ENCODE results near the gene ARF6. TPM values are rescaled to one million over a fixed set of nuclear protein-coding genes. Genes with fewer than 3 reads are reported as not detected.

ARF6 gene
- polyA plus RNA-seq, 1 experiment = 21.8 TPM

- ChIA-PET CTCF (interaction anchor here (0.9 kb wide), 1 partner anchor 12 kb away, joined by 3 read pairs; no protein-coding TSS in a partner anchor), POLR2A (interaction anchor here (0.7 kb wide), 1 partner anchor 8 kb away, joined by 5 read pairs; no protein-coding TSS in a partner anchor)
- TF ChIP-seq CTCF (IDR thresholded peaks at IDR 0.05; ENCODE audit: insufficient read depth, low read depth, low read length) = no peak
- H3K4me3 ChIP-seq (ENCODE audit: low read depth, low read length) = no peak overlapping the region
- no peak for DNase-seq (ENCODE audit: low read depth)
- H3K27me3 ChIP-seq (ENCODE audit: control insufficient read depth, insufficient read depth, low read length) = no peaks in the 10 kb centered on the region
- H3K36me3 ChIP-seq (ENCODE audit: control insufficient read depth, insufficient read depth, low read length) = no peaks in the 10 kb centered on the region
These were observed 11.4 kb downstream of the ARF6 start for GRCh38 chr14:49904270-49904669.

DNA sequence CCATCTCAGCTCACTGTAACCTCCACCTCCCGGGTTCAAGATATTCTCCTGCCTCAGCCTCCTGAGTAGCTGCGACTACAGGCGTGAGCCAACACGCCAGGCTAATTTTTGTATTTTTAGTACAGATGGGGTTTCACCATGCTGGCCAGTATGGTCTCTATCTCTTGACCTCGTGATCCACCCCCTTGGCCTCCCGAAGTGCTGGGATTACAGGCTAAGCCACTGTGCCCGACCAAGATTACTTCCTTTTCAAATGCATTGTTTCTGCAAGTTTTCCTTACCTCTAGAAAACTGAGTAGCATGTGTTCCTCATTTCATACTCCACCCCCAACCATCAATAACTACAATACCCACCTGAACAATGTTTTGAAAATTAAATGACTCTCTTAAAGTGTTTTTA lies 13.1 kb downstream of the ARF6 start:
- Histone ChIP-seq H3K4me3 (ENCODE audit: low read depth, low read length) (no peak overlapping the region), H3K27me3 (ENCODE audit: control insufficient read depth, insufficient read depth, low read length) (no peaks in the 10 kb centered on the region), H3K36me3 (ENCODE audit: control insufficient read depth, insufficient read depth, low read length) (no peaks in the 10 kb centered on the region)
- TF ChIP-seq CTCF (IDR thresholded peaks at IDR 0.05; ENCODE audit: insufficient read depth, low read depth, low read length) = no peak
- ChIA-PET CTCF (interaction anchor here (1.5 kb wide), 1 partner anchor 44 kb away, joined by 4 read pairs; no protein-coding TSS in a partner anchor), POLR2A (no interaction called here)
- no peak for DNase-seq (ENCODE audit: low read depth)

GRCh38 chr14:49907186-49907585 lies 14.3 kb downstream of the ARF6 start:
- ChIA-PET CTCF (no interaction called here), POLR2A (no interaction called here)
- Histone ChIP-seq H3K4me3 (ENCODE audit: low read depth, low read length) (no peak overlapping the region), H3K27me3 (ENCODE audit: control insufficient read depth, insufficient read depth, low read length) (no peaks in the 10 kb centered on the region), H3K36me3 (ENCODE audit: control insufficient read depth, insufficient read depth, low read length) (no peaks in the 10 kb centered on the region)
- DNase-seq (ENCODE audit: low read depth) = no peak
- TF ChIP-seq CTCF (IDR thresholded peaks at IDR 0.05; ENCODE audit: insufficient read depth, low read depth, low read length) = no peak

DNA sequence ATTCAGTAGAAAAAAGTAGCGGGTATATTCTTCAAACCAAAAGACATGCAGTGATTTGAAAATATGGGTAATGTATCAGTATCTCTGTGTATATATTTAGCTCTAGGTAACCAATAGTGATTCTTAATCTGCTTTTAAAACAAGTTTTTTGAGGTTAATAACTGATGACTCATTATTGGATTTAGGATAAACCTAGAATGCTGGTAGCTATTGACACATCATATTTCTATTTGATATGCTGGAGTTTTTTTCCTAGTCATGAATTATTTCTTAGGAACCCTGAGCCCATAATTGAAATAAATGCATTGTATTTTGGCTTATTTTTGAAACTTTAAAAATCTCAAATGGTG lies 15.5 kb downstream of the ARF6 start:
- DNase-seq (ENCODE audit: low read depth) = no peak
- Histone ChIP-seq H3K4me3 (ENCODE audit: low read depth, low read length) (no peak overlapping the region), H3K36me3 (ENCODE audit: control insufficient read depth, insufficient read depth, low read length) (no peaks in the 10 kb centered on the region), H3K27me3 (ENCODE audit: control insufficient read depth, insufficient read depth, low read length) (no peaks in the 10 kb centered on the region)
- ChIA-PET CTCF (interaction anchor here (0.9 kb wide), 1 partner anchor 64 kb away, joined by 3 read pairs; no protein-coding TSS in a partner anchor), POLR2A (no interaction called here)
- TF ChIP-seq CTCF (IDR thresholded peaks at IDR 0.05; ENCODE audit: insufficient read depth, low read depth, low read length) = no peak

GRCh38 chr14:49909016-49909415 lies 16.1 kb downstream of the ARF6 start:
- DNase-seq (ENCODE audit: low read depth) = no peak
- no peak overlapping the region for H3K4me3 ChIP-seq (ENCODE audit: low read depth, low read length)
- H3K36me3 ChIP-seq (ENCODE audit: control insufficient read depth, insufficient read depth, low read length) = no peaks in the 10 kb centered on the region
- H3K27me3 ChIP-seq (ENCODE audit: control insufficient read depth, insufficient read depth, low read length) = no peaks in the 10 kb centered on the region
- ChIA-PET CTCF (interaction anchor here (0.9 kb wide), 1 partner anchor 63 kb away, joined by 3 read pairs; no protein-coding TSS in a partner anchor), POLR2A (no interaction called here)
- TF ChIP-seq CTCF (IDR thresholded peaks at IDR 0.05; ENCODE audit: insufficient read depth, low read depth, low read length) = no peak
